Osteoblast (primary cell): Measurements from ENCODE around the gene SEPTIN5. TPM values are rescaled to one million over a fixed set of nuclear protein-coding genes. Genes with fewer than 3 reads are reported as not detected.

ENCODE experiments used
- DNase-seq: peaks from one replicate; pipeline ENCODE4 v3.0.0; 2011; ENCODE audit warnings: low spot score, mixed read lengths; ENCODE audit not compliant: insufficient read length; ENCODE audit errors: missing footprints
- H2AFZ ChIP-seq: 2 replicates; pipeline ENCODE4 v1.6.0; 2011; ENCODE audit warnings: mild to moderate bottlenecking, low read length
- H3K27ac ChIP-seq: 2 replicates; pipeline ENCODE4 v1.5.1; 2011; ENCODE audit warnings: mild to moderate bottlenecking, low read depth, low read length, moderate library complexity
- H3K27me3 ChIP-seq: 2 replicates; pipeline ENCODE4 v1.6.0; 2012; ENCODE audit warnings: mild to moderate bottlenecking, control low read depth, inconsistent platforms, low read length, moderate library complexity; ENCODE audit not compliant: insufficient read depth
- H3K36me3 ChIP-seq: 2 replicates; pipeline ENCODE4 v1.5.1; 2011; ENCODE audit warnings: mild to moderate bottlenecking, low read length, control low read depth, moderate library complexity; ENCODE audit not compliant: insufficient read depth
- H3K4me1 ChIP-seq: 2 replicates; pipeline ENCODE4 v1.5.1; 2011; ENCODE audit warnings: mild to moderate bottlenecking, low read length, control low read depth, moderate library complexity; ENCODE audit not compliant: insufficient read depth
- H3K4me2 ChIP-seq: 2 replicates; pipeline ENCODE4 v1.6.0; 2011; ENCODE audit warnings: mild to moderate bottlenecking, low read length; ENCODE audit not compliant: insufficient read depth
- H3K4me3 ChIP-seq: fragments of 200-600 bp; sonication (generic); 3 replicates; pipeline ENCODE4 v1.5.1; 2012; ENCODE audit warnings: mild to moderate bottlenecking, low read length, inconsistent platforms; ENCODE audit not compliant: insufficient read depth
- H3K79me2 ChIP-seq: 2 replicates; pipeline ENCODE4 v1.6.0; 2012; ENCODE audit warnings: mild to moderate bottlenecking, low read length, control low read depth, inconsistent platforms; ENCODE audit not compliant: insufficient read depth
- H3K9me3 ChIP-seq: 2 replicates; pipeline ENCODE4 v1.5.1; 2011; ENCODE audit warnings: low read depth, low read length, control low read depth
- H4K20me1 ChIP-seq: 2 replicates; pipeline ENCODE4 v1.6.0; 2012; ENCODE audit warnings: mild to moderate bottlenecking, low read length, control low read depth; ENCODE audit not compliant: insufficient read depth
- total RNA-seq: library from RNA; depleted of rRNA; stranded (reverse); fragments of >200 nt; gene quantifications from 2 replicates; pipeline ENCODE4 v1.2.3, GENCODE V29; 2012
- TF ChIP-seq, protein P1 (sequence below): IDR thresholded peaks from 2 replicates; pipeline ENCODE4 v1.5.1; 2011; ENCODE audit warnings: mild to moderate bottlenecking, low read depth, low read length, moderate library complexity; ENCODE audit errors: extremely low read depth

Gene SEPTIN5
- total RNA-seq, 1 donor, result 14.5 TPM

DNA sequence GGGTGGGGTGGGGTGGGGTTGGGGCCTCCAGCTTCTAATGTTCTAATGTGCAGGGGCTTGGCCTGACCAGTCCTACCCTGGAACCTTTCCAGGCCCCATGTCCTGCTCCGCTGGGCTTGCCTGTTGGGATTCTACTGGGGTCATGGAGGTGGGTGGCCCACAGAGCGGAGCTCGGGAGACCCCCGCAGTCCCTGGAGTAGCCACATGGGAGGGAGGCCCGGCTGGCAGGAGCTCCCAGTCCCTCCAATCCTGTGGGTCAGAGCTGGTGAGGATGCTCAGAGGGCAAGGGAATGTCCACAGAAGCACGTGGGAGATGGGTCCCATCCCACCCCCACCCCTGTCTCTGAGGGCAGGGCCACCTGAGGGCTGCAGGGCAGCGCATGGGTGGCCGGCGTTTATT lies 2.9 kb downstream of the SEPTIN5 start:
- H3K27ac ChIP-seq, result no peak overlapping the region
- H4K20me1 ChIP-seq, result peaks cover 9% of the 10 kb centered on the region
- peaks cover 4% of the 10 kb centered on the region for H3K4me1 ChIP-seq
- no peaks in the 10 kb centered on the region for H3K9me3 ChIP-seq
- TF ChIP-seq, protein P1, sequence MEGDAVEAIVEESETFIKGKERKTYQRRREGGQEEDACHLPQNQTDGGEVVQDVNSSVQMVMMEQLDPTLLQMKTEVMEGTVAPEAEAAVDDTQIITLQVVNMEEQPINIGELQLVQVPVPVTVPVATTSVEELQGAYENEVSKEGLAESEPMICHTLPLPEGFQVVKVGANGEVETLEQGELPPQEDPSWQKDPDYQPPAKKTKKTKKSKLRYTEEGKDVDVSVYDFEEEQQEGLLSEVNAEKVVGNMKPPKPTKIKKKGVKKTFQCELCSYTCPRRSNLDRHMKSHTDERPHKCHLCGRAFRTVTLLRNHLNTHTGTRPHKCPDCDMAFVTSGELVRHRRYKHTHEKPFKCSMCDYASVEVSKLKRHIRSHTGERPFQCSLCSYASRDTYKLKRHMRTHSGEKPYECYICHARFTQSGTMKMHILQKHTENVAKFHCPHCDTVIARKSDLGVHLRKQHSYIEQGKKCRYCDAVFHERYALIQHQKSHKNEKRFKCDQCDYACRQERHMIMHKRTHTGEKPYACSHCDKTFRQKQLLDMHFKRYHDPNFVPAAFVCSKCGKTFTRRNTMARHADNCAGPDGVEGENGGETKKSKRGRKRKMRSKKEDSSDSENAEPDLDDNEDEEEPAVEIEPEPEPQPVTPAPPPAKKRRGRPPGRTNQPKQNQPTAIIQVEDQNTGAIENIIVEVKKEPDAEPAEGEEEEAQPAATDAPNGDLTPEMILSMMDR, result no peak
- H3K79me2 ChIP-seq, result no peaks in the 10 kb centered on the region
- no peak overlapping the region for H3K4me3 ChIP-seq
- no peak overlapping the region for H2AFZ ChIP-seq
- H3K27me3 ChIP-seq, result peaks cover 12% of the 10 kb centered on the region
- H3K36me3 ChIP-seq, result no peaks in the 10 kb centered on the region
- no peak overlapping the region for H3K4me2 ChIP-seq
- peak; percentile 91 for DNase-seq

DNA sequence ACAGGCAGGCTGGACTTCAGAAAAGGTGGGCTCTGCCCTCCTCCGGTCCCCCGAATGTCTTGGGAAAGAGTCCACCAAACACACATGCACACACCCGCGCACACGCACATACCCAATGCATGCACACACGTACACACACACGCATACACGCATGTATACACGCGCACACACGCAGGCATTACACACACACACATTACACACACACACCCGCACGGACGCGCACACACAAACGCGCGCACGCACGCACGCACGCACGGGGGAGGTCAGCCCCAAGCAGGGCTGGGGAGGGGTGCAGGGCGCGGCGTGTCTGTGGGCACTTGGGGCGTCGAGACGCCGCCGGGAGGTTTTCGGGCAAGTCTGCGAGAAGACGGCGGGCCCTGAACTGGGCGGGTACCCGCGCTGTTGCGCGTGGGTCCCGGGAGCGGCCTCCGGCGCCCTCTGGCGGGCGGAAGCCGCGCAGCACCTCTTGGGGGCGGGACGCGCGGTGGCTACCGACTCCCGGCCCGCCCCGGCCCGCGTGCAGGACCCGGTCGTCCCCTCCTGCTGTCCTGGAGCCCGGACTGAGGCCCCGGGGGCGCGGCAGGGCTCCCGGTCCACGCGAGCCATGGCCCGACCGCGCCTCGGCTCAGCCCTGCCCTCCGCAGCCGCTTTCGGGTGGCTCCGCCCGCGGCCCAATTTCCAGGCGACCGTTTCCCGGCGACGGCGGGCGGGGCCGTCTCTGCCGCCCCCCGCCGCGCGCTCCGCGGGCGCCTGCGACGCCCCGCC lies 3.6 kb downstream of the SEPTIN5 start:
- Histone ChIP-seq H2AFZ (peak overlapping the region; percentile 82), H3K9me3 (no peaks in the 10 kb centered on the region), H3K27ac (no peak overlapping the region), H3K4me2 (peak overlapping the region; percentile 85), H3K36me3 (no peaks in the 10 kb centered on the region), H3K27me3 (peaks cover 10% of the 10 kb centered on the region), H3K4me1 (peaks cover 4% of the 10 kb centered on the region), H3K79me2 (no peaks in the 10 kb centered on the region), H3K4me3 (peak overlapping the region; percentile 76), H4K20me1 (peaks cover 9% of the 10 kb centered on the region)
- TF ChIP-seq, protein P1, result peak; percentile 65
- peak; percentile 100 for DNase-seq

DNA sequence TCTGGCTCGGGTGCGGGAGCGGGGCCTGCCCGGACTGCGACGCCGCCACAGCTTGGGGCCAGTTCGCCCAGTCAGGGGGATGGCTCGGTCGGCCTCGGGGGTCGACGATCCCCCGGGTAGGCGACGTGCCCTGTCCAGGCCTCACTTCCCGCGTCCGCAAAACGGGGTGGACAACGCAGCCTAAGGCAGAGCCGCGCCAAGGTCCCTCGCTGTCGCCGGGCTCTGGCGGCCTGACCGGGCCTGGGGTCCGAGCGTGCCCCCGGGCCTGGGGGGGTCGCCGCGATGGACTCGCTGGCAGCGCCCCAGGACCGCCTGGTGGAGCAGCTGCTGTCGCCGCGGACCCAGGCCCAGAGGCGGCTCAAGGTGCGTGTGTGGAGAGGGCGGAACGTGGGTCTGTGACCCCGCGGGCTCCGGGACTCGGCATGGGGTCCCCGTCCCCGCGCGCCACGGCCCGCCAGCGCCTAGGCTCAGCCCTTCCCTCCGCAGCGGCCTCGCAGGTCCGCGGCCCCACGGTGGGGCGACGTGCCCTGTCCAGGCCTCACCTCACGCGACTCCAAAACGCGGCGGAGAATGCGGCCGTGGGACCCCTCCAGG lies 4.2 kb downstream of the SEPTIN5 start:
- H4K20me1 ChIP-seq, result peaks cover 9% of the 10 kb centered on the region
- no peaks in the 10 kb centered on the region for H3K79me2 ChIP-seq
- peak overlapping the region; percentile 85 for H3K4me2 ChIP-seq
- no peaks in the 10 kb centered on the region for H3K36me3 ChIP-seq
- no peaks in the 10 kb centered on the region for H3K9me3 ChIP-seq
- H2AFZ ChIP-seq, result peak overlapping the region; percentile 62
- peak overlapping the region; percentile 76 for H3K4me3 ChIP-seq
- peak; percentile 94 for DNase-seq
- H3K27ac ChIP-seq, result no peak overlapping the region
- H3K27me3 ChIP-seq, result peaks cover 6% of the 10 kb centered on the region
- TF ChIP-seq, protein P1, result no peak
- H3K4me1 ChIP-seq, result peaks cover 4% of the 10 kb centered on the region

DNA sequence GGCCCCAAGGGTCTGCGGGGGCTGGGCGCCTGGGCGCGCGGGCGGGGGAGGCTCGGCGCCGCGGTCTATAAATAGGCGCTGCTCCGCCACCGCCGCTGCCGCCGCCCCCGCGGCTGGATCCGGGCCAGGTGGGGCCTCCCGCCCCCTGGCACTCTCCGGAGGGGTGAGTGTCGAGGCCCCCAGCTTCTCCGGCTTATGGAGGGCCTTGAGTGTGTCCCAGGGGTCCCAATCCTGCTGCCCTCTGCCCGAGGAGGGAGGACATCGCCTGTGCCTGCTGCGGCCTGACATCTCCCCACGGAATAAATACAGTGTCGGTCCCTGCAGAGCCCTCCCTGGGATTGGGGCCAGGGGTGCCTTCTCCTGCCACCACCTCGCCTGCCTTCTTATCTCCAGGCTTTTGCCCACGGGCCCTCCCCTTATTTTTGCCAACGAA lies 4.8 kb downstream of the SEPTIN5 start:
- peaks cover 9% of the 10 kb centered on the region for H4K20me1 ChIP-seq
- no peak overlapping the region for H3K27ac ChIP-seq
- TF ChIP-seq, protein P1, result no peak
- H3K9me3 ChIP-seq, result no peaks in the 10 kb centered on the region
- no peaks in the 10 kb centered on the region for H3K36me3 ChIP-seq
- peaks cover 5% of the 10 kb centered on the region for H3K27me3 ChIP-seq
- H2AFZ ChIP-seq, result no peak overlapping the region
- H3K4me2 ChIP-seq, result peak overlapping the region; percentile 85
- no peaks in the 10 kb centered on the region for H3K79me2 ChIP-seq
- peak; percentile 93 for DNase-seq
- H3K4me1 ChIP-seq, result peaks cover 4% of the 10 kb centered on the region
- peak overlapping the region; percentile 76 for H3K4me3 ChIP-seq
